Skeletal muscle satellite cell (primary cell): ENCODE data around the gene CDKL1.
A peak's percentile ranks its signal among the peaks of the same experiment; 100 is the strongest.

Experiments used
- H3K27me3 ChIP-seq: 2 replicates; pipeline ENCODE4 v1.7.0; 2013; ENCODE audit warnings: low read length; ENCODE audit not compliant: control insufficient read depth, insufficient read depth
- H3K36me3 ChIP-seq: 2 replicates; pipeline ENCODE4 v1.7.0; 2013; ENCODE audit warnings: mild to moderate bottlenecking, control low read depth, low read length; ENCODE audit not compliant: insufficient read depth
- H3K4me1 ChIP-seq: 2 replicates; pipeline ENCODE4 v1.7.0; 2013; ENCODE audit warnings: low read length; ENCODE audit not compliant: control insufficient read depth, insufficient read depth
- H3K4me2 ChIP-seq: 2 replicates; pipeline ENCODE4 v1.7.0; 2013; ENCODE audit warnings: mild to moderate bottlenecking, low read length
- H3K4me3 ChIP-seq: 2 replicates; pipeline ENCODE4 v1.7.0; 2013; ENCODE audit warnings: low read length
- H3K9ac ChIP-seq: 2 replicates; pipeline ENCODE4 v1.7.0; 2013; ENCODE audit warnings: mild to moderate bottlenecking, low read depth, low read length, moderate library complexity
- H3K9me3 ChIP-seq: replicated peaks from 2 replicates; pipeline ENCODE4 v1.7.0; 2013; ENCODE audit warnings: mild to moderate bottlenecking, control low read depth, low read length

CDKL1 gene

GRCh38 chr14:50354527-50354926 is 42.2 kb downstream of the CDKL1 start:
- no peak overlapping the region for H3K4me2 ChIP-seq
- no peaks in the 10 kb centered on the region for H3K9me3 ChIP-seq
- H3K4me3 ChIP-seq, result no peak overlapping the region
- H3K9ac ChIP-seq, result no peak overlapping the region
- no peaks in the 10 kb centered on the region for H3K36me3 ChIP-seq
- peaks cover 23% of the 10 kb centered on the region for H3K4me1 ChIP-seq
- no peaks in the 10 kb centered on the region for H3K27me3 ChIP-seq

DNA sequence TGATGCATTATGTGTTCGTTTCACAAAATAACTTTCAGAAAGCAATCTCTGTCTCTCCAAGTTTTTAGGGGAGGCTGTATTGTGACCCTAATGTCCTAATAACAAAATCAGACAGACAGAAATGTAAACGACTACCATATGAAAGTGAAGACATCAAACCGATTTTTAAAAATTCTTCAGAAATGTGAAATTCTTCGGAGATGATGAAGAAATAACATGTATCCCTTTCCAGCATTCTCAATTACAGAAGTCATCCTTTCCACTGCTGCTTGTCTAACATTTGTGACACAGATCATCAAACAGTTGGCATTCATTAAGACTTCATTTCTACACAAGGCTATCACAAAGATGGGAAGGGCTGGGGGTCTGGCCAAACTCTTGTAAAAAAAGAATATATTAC is 43.6 kb downstream of the CDKL1 start:
- Histone ChIP-seq H3K4me3 (no peak overlapping the region), H3K4me2 (peak overlapping the region; percentile 47), H3K9me3 (no peaks in the 10 kb centered on the region), H3K9ac (peak overlapping the region; percentile 28), H3K27me3 (no peaks in the 10 kb centered on the region), H3K36me3 (no peaks in the 10 kb centered on the region), H3K4me1 (peaks cover 23% of the 10 kb centered on the region)

DNA sequence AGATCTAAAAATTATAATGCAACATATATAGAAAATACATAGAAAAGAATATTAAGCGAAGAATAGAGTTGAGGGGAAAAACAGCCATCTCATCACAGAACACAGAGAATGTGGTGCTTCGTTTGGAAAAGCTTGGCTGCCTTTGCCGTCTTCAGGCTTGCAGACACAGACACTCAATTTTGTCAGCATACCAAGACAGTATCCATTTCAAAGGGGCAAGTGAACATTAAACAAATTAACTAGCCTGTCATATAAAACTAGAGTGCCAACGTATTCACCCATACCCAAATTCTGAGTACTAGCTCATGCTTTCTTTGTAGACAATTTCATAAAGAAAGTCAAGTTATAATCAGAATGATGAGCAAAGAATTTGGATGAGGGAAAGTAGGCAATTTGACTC is 44.1 kb downstream of the CDKL1 start:
- Histone ChIP-seq H3K4me3 (no peak overlapping the region), H3K9ac (peak overlapping the region; percentile 28), H3K9me3 (no peaks in the 10 kb centered on the region), H3K4me2 (peak overlapping the region; percentile 47), H3K36me3 (no peaks in the 10 kb centered on the region), H3K4me1 (peaks cover 27% of the 10 kb centered on the region), H3K27me3 (no peaks in the 10 kb centered on the region)

DNA sequence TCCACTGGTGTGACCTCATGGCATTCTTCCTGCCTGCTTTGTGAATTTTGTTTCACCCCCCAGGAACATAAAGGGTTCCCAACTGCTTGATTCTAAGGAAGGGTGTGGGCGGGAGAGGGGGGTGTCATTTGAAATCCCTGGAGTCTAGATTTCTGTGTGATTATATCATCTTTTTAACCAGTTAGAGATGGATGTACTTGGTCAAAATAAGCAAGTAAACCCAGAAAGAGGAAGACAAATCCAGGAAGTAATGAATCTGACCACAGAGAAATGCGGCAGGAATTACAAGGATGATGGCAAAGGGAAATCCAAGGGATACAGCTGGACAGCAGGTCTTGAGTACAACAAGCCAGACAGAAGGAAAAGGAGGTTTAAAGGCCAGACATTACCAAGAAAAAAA is 45.7 kb downstream of the CDKL1 start:
- H3K27me3 ChIP-seq, result no peaks in the 10 kb centered on the region
- H3K9me3 ChIP-seq, result no peaks in the 10 kb centered on the region
- H3K36me3 ChIP-seq, result no peaks in the 10 kb centered on the region
- peak overlapping the region; percentile 11 for H3K4me2 ChIP-seq
- H3K4me1 ChIP-seq, result peaks cover 33% of the 10 kb centered on the region
- H3K9ac ChIP-seq, result no peak overlapping the region
- no peak overlapping the region for H3K4me3 ChIP-seq

DNA sequence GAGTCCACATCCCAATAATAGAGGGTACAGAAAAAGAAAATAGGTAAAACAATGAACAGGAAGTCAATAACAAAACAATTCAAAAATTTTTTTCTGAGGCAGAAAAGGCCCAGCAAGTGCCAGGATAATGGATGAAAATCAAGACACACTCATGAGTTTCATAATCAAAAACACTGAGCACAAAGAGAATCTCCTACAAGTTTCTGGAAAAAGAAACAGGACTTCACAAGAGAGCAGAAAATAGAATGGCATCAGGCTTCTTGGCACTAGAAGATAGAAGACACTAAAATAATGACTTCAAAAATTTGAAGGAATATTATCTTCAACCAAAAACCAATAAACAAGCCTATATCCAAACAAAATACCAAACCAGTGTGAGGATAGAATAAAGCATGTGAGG is 47.7 kb downstream of the CDKL1 start:
- peaks cover 49% of the 10 kb centered on the region for H3K4me1 ChIP-seq

DNA sequence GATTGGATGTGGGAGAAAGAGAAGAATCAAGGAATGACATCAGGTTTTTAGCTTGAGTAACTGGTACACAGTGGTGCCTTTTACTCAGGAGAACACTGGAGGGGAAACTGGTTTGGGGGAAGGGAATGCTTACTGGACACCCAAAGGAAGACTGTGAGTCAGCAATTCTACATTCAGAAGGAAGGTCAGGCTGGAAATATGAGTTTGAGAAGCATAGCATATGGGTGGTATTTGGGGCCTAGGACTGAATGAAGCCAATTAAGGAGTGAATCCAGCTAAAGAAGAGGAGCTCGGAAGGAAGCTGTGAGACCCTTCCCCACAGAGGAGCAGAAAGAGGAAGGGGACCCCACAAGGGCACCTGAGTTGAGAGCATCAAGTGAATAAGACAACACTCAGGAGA is 49.2 kb downstream of the CDKL1 start:
- H3K9me3 ChIP-seq, result no peaks in the 10 kb centered on the region
- no peak overlapping the region for H3K4me2 ChIP-seq
- H3K4me1 ChIP-seq, result peaks cover 54% of the 10 kb centered on the region
- no peak overlapping the region for H3K4me3 ChIP-seq
- no peaks in the 10 kb centered on the region for H3K36me3 ChIP-seq
- H3K27me3 ChIP-seq, result no peaks in the 10 kb centered on the region
- H3K9ac ChIP-seq, result no peak overlapping the region

More for the DNA sequence above, 47.7 kb downstream of the CDKL1 start:
- H3K9ac ChIP-seq, result no peak overlapping the region
- H3K27me3 ChIP-seq, result no peaks in the 10 kb centered on the region
- H3K36me3 ChIP-seq, result no peaks in the 10 kb centered on the region
- H3K9me3 ChIP-seq, result no peaks in the 10 kb centered on the region
- H3K4me2 ChIP-seq, result no peak overlapping the region
- no peak overlapping the region for H3K4me3 ChIP-seq

GRCh38 chr14:50345846-50346422 is 50.7 kb downstream of the CDKL1 start:
- H3K9me3 ChIP-seq, result no peaks in the 10 kb centered on the region
- H3K9ac ChIP-seq, result no peak overlapping the region
- no peaks in the 10 kb centered on the region for H3K27me3 ChIP-seq
- peaks cover 51% of the 10 kb centered on the region for H3K4me1 ChIP-seq
- H3K4me3 ChIP-seq, result no peak overlapping the region
- no peaks in the 10 kb centered on the region for H3K36me3 ChIP-seq
- H3K4me2 ChIP-seq, result no peak overlapping the region

DNA sequence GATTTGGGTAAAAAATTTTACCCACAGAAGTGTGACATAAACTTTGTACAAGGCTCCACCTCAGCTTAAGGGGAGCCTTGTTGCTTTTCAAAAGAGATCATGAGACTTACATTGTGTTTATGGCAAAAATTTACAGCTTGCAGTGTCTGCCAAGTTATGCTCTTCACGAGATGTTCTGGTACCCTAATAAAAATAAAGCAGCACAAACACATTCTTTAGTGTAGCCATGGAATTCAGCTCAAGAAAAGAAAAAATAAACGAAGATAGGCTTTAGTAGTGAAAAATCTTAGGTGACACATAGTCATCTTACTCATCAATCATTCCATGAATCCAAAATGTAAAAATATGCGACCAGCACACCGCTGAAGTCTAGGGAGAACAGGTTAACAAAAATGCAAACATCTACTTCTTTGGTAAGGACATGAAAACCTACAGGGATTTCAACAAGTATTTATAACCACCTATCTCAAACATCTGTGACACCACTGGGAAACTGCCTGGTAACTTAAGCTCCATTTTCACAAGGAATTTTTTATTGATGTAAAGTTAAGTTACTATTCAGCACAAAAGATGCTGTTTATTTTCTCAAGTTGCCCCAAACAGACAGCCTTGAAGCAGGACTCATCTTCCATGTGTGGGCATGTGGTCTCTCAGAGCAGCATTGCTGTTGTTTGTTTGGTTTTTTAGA is 51.7 kb downstream of the CDKL1 start:
- peak overlapping the region; percentile 38 for H3K9ac ChIP-seq
- H3K27me3 ChIP-seq, result no peaks in the 10 kb centered on the region
- H3K4me1 ChIP-seq, result peaks cover 48% of the 10 kb centered on the region
- no peak overlapping the region for H3K4me3 ChIP-seq
- H3K4me2 ChIP-seq, result peak overlapping the region; percentile 40
- no peaks in the 10 kb centered on the region for H3K36me3 ChIP-seq
- H3K9me3 ChIP-seq, result no peaks in the 10 kb centered on the region

DNA sequence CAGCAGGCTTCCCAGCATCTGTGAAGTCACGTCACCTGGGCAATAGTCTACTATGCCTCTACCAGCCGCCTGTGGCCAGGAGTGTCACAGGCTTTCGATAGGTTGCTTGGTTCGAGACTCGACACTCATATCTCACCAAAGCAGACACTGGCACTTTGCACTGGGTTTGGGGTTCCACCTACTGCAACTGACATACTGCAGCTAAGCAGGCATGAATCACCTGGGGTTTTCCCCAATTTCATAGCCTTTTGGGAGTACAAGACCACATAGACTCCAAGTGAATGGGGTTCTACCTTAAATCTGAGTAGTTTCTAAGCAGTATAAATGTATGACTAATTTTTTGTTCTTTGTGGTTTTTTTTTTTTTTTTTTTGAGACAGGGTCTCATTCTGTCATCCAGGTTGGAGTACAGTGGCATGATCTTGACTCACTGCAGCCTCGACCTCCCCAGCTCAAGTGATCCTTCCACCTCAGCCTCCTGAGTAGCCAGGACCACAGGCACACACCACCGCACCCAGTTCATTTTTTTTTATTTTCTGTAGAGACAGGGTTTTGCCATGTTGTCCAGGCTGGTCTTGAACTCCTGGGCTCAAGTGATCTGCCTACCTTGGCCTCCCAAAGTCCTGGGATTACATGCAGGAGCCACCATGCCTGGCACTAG is 52.4 kb downstream of the CDKL1 start:
- Histone ChIP-seq H3K27me3 (no peaks in the 10 kb centered on the region), H3K9me3 (no peaks in the 10 kb centered on the region), H3K4me3 (no peak overlapping the region), H3K9ac (peak overlapping the region; percentile 38), H3K36me3 (no peaks in the 10 kb centered on the region), H3K4me2 (peak overlapping the region; percentile 40), H3K4me1 (peaks cover 48% of the 10 kb centered on the region)

DNA sequence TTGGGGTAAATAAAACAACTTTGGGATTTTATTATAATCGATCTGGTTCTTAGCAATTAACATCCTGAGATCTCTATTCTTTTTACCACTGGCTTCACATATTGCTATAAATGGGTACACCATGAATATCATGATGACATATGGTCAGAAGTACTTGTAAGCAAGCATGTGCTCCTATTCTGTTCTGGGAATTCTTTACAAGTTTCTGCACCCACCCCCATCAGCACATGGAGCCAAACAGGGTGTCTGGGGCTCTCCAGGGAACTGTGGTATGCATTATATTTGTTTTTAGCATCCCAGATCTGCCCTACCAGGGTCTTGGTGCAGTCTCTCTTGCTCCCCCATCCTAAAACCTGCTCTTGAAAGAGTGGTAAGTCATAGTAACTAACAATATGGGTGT is 53.2 kb downstream of the CDKL1 start:
- Histone ChIP-seq H3K9ac (peak overlapping the region; percentile 60), H3K4me3 (no peak overlapping the region), H3K4me2 (no peak overlapping the region), H3K36me3 (no peaks in the 10 kb centered on the region), H3K9me3 (no peaks in the 10 kb centered on the region), H3K4me1 (peaks cover 48% of the 10 kb centered on the region), H3K27me3 (no peaks in the 10 kb centered on the region)

- peak overlapping the region; percentile 60 for H3K9ac ChIP-seq
- peaks cover 42% of the 10 kb centered on the region for H3K4me1 ChIP-seq
- H3K4me3 ChIP-seq, result peak overlapping the region; percentile 52
- H3K4me2 ChIP-seq, result peak overlapping the region; percentile 79
- H3K9me3 ChIP-seq, result no peaks in the 10 kb centered on the region
- H3K36me3 ChIP-seq, result no peaks in the 10 kb centered on the region
- no peaks in the 10 kb centered on the region for H3K27me3 ChIP-seq
These were observed 54.2 kb downstream of the CDKL1 start for GRCh38 chr14:50342221-50343078.
